HG03039 (cell line): ENCODE measurements around the gene PARP4.
"Not testable (repeated sequence)": the region's sequence is repeated elsewhere in the genome, so short reads cannot be mapped to it uniquely, and the experiment has no call there.

ENCODE experiments used
- ATAC-seq: cut with Tn5 transposase; IDR thresholded peaks from one replicate; pipeline ENCODE4 v1.9.1; 2021; ENCODE audit warnings: mild to moderate bottlenecking, moderate library complexity; ENCODE audit not compliant: unreplicated experiment

The PARP4 gene

GRCh38 chr13:24454056-24454455 is 58.5 kb downstream of the PARP4 start:
- ATAC-seq = no peak

DNA sequence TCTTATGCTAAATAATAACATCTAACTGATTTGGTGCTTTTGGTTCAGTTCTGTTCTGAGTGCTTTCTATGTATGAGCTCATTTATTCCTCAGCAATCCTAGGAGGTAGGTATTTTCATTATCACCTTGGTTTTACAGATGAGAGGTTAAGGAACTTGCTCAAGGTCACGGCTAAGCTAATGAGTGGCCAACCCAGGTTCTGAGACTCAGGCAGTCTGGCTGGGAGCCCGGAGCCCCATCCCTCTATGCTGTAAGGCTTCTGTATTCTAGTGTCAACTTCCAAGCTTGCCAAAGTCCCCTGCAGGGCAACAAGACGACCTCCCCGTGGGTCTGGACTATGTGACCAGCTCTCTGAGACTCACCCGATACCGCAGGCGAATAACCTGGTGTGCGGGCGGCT is 60.5 kb downstream of the PARP4 start:
- ATAC-seq = no peak

GRCh38 chr13:24450530-24450929 is 62.0 kb downstream of the PARP4 start:
- no peak for ATAC-seq

DNA sequence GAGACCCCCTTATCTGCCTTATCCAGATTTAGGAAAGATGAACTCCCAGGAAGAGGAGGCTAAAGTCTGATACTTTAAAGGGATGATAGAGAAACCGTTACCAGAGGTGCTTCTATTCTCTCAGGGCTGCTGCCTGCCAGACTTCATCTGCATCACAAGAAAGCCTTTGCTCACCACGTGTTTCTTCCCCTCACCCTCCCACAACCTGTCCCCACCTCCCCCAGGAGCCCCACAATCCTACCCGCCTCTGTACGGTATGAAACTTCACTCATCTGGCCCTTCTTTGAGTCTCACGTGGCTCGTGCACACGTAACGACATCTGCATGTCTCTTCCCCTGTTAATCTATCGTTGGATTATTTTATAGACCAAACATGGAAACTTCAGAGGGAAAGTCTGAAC is 67.7 kb downstream of the PARP4 start:
- ATAC-seq = not testable (repeated sequence)

GRCh38 chr13:24443366-24443765 is 69.2 kb downstream of the PARP4 start:
- no peak for ATAC-seq

- ATAC-seq = not testable (repeated sequence)
Measured at GRCh38 chr13:24426045-24426444, 86.5 kb downstream of the PARP4 start.

DNA sequence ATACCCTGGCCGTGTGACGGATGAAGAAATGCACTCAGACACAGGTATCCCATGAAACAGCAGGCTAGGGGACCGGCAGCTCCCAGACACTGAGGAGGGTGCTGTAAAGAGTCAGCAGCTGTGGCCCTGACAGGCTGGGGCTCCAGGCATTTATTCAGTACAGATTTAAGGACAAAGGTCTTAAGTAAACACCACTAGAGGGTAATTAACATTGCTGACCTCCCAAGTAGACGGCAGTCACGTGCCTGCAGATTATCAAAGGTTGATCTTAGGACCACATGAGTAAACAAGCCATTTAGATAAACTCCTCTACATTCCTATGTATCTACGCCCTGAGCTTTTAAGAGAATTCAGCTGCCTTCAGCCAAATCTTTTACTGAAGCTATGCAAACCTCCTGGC is 92.9 kb downstream of the PARP4 start:
- ATAC-seq = not testable (repeated sequence)

DNA sequence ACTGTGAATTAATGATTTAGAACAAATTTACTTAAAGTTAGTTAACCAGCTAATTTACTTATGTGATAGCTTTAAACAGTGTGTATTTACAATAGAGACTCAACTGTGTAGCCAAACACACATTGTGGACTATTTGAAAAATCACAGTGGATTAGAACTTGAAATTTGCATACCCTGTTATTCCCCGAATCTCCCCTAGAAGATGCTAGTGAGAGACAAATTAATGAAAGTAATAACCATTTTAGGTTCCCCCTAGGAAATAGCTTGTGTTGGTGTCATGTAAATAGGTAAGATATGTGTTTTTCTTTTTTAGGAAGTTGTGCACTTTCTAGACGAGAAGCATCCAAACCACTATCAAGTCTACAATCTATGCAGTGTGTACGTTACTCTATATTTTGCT is 104.7 kb downstream of the PARP4 start:
- no peak for ATAC-seq

- no peak for ATAC-seq
Measured at GRCh38 chr13:24406524-24406923, 106.1 kb downstream of the PARP4 start.

- ATAC-seq = no peak
Measured at GRCh38 chr13:24396821-24397220, 115.8 kb downstream of the PARP4 start.

- ATAC-seq = no peak
Measured at GRCh38 chr13:24392972-24393371, 119.6 kb downstream of the PARP4 start.

- ATAC-seq = not testable (repeated sequence)
Measured at GRCh38 chr13:24391771-24392683, 120.6 kb downstream of the PARP4 start.

GRCh38 chr13:24390795-24391194 is 121.8 kb downstream of the PARP4 start:
- not testable (repeated sequence) for ATAC-seq

DNA sequence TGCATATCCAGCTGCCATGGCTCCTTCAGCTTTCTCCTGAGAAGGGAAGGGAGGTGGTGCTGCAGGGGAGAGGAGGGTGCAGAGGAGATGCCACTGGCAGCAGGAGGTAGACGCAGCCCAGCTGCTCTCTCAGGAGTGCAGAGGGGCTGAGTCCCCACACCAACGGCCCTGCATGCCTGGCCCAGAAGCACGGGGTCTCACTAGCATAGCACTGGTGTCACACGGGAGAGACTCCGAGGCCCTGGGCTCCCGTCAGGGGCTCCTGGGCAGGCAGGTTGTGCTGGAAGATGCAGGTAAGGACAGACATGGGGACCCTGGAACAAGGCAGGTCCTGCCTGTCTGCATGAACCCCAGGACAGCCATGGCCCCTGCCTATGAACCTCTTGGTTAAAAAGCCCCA is 123.1 kb downstream of the PARP4 start:
- no peak for ATAC-seq

- not testable (repeated sequence) for ATAC-seq
Measured at GRCh38 chr13:24388743-24389142, 123.8 kb downstream of the PARP4 start.

- no peak for ATAC-seq
Measured at GRCh38 chr13:24386816-24387708, 125.5 kb downstream of the PARP4 start.

- no peak for ATAC-seq
Measured at GRCh38 chr13:24385902-24386301, 126.7 kb downstream of the PARP4 start.

DNA sequence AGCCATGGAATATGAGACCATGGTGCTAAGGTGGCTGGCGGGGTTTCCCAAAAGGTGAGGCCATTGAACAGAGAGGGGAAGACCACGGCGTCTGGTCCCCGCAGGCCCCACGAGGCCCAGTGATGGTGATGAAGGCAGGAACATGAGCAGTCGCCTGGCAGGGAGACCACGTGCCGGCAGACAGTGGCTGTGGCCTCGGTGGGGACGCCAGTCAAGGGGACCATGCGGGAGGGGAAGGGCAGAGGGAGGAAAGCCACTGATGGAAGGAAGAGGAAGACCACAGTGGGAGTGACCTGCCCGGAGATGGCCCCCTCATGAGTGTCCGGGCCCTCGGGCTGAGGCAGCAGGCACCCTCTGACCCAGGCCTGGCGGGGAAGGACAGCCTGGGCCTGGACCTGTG is 127.6 kb downstream of the PARP4 start:
- not testable (repeated sequence) for ATAC-seq

DNA sequence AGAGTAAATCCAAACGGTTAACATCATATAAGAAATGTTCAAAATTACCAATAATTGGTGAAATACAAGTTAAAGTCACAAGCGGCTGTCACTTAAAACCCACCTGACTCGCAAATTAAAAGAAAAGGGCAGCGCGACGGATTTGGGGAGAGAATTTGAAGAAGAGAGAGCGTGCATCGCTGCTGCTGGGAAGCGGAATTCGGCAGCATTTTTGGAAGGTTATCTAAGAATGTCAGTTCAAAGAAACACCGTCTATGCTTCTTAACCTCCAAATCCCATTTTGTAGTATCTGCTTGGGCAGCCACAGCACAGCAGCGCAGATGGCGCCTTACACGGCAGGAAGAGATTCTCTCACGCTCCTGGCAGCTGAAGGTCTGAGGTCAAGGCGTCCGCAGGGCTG is 128.5 kb downstream of the PARP4 start:
- not testable (repeated sequence) for ATAC-seq

- no peak for ATAC-seq
Measured at GRCh38 chr13:24381541-24382265, 130.9 kb downstream of the PARP4 start.

- not testable (repeated sequence) for ATAC-seq
Measured at GRCh38 chr13:24380881-24381280, 131.7 kb downstream of the PARP4 start.
